Psoas muscle (tissue), 8 donors: ENCODE data around the gene PPTC7. TPM values are rescaled to one million over a fixed set of nuclear protein-coding genes. Genes with fewer than 3 reads are reported as not detected.
"Not testable (repeated sequence)": the region's sequence is repeated elsewhere in the genome, so short reads cannot be mapped to it uniquely, and the experiment has no call there.

Experiments used
- ATAC-seq, 4 donors: fragments of 200-7000 bp; cut with Tn5 transposase; one replicate each; pipeline ENCODE4 v1.9.1; 2020; ENCODE audit warnings: moderate library complexity in 3 of 4, mild to moderate bottlenecking in 2 of 4
- DNase-seq, 2 donors: peaks; one replicate each; pipeline ENCODE4 v3.0.0-alpha.2; 2020
- H3K27ac ChIP-seq: fragments of 200-600 bp; one replicate; pipeline ENCODE4 v1.8.0; 2022
- H3K27me3 ChIP-seq, 3 donors: fragments of 200-600 bp in 1 of 3; one replicate each; pipeline versions ENCODE4 v1.6.1 to v1.8.0; 2013 to 2022; ENCODE audit warnings: low read length in 2 of 3, mild to moderate bottlenecking in 2 of 3, moderate library complexity in 1 of 3; ENCODE audit not compliant: insufficient read depth in 3 of 3
- H3K36me3 ChIP-seq, 2 donors: fragments of 200-600 bp in 1 of 2; one replicate each; pipeline versions ENCODE4 v1.6.1 to v1.8.0; 2013 to 2022; ENCODE audit warnings: low read depth in 1 of 2, mild to moderate bottlenecking in 1 of 2, moderate library complexity in 1 of 2; ENCODE audit not compliant: insufficient read depth in 1 of 2
- H3K4me1 ChIP-seq: fragments of 200-600 bp; one replicate; pipeline ENCODE4 v1.8.0; 2022
- H3K4me3 ChIP-seq: fragments of 200-600 bp; one replicate; pipeline ENCODE4 v1.8.0; 2022; ENCODE audit warnings: mild to moderate bottlenecking
- H3K9me3 ChIP-seq: fragments of 200-600 bp; one replicate; pipeline ENCODE4 v1.8.0; 2022
- CTCF ChIP-seq: fragments of 200-600 bp; IDR thresholded peaks from one replicate; pipeline ENCODE4 v1.8.0; 2022; ENCODE audit warnings: antibody characterized with exemption
- WGBS, 3 donors: extraction: QIAGEN DNeasy Blood & Tissue Kit; methylation state at CpG; one replicate each; pipeline versions ENCODE4 v1.1.6 to v1.1.7; 2013; 5-methylcytosine and 5-hydroxymethylcytosine counted together
- intact Hi-C, 2 donors: fragments of 100-400 bp; cut with DNase I; formaldehyde crosslinking; loops; one replicate each; pipeline versions ENCODE4 v1.11.0 to v1.14.2; 2022
- polyA plus RNA-seq, 3 donors: library from polyadenylated mRNA; stranded (reverse); fragments of 200-250 nt; gene quantifications; one replicate each; pipeline ENCODE4 v1.2.3, GENCODE V29; 2013
- total RNA-seq, 4 donors: library from RNA; stranded (reverse); fragmentation: NEBNext Ultra II Directional in 2 of 4; extraction: Animal tissue kit (Norgen Biotek cat#: 25700) in 2 of 4; gene quantifications; one replicate each; pipeline versions ENCODE4 v1.2.1 to v1.2.4, GENCODE V29; 2021 to 2023
- donor health status: healthy with polysubstance abuse.
- donor health status: DM: no; HTN: no; CAD: no; lungs with moderate emphysema.
- donor health status: Bipolar disorder and iron deficiency.
- donor health status: healthy.
- donor health status: DM: yes; HTN: yes; CAD: no.
- donor health status: DM: no; HTN: no; CAD: no.
- donor health status: DM: no; HTN: no; CAD: no.
- donor health status: DM: yes; HTN: yes; CAD: no.

PPTC7 gene
- total and polyA plus RNA-seq, 7 donors = 54.6 to 213 (median 71.9) TPM

GRCh38 chr12:110566993-110567392, 16.1 kb downstream of the PPTC7 start:
- DNase-seq (no peak), ATAC-seq (no peak)
- Histone ChIP-seq H3K4me3 (no peak overlapping the region), H3K27me3 (no peaks in the 10 kb centered on the region), H3K9me3 (peaks cover 7% of the 10 kb centered on the region), H3K4me1 (peaks cover 55% of the 10 kb centered on the region), H3K27ac (peak overlapping the region; percentile 85), H3K36me3 (no peaks in the 10 kb centered on the region)
- WGBS, 3 donors = 81 to 90% (median 85%) methylated on average over 5 of the region's 5 CpGs
- TF ChIP-seq CTCF = no peak
- intact Hi-C loops = no loop called here

DNA sequence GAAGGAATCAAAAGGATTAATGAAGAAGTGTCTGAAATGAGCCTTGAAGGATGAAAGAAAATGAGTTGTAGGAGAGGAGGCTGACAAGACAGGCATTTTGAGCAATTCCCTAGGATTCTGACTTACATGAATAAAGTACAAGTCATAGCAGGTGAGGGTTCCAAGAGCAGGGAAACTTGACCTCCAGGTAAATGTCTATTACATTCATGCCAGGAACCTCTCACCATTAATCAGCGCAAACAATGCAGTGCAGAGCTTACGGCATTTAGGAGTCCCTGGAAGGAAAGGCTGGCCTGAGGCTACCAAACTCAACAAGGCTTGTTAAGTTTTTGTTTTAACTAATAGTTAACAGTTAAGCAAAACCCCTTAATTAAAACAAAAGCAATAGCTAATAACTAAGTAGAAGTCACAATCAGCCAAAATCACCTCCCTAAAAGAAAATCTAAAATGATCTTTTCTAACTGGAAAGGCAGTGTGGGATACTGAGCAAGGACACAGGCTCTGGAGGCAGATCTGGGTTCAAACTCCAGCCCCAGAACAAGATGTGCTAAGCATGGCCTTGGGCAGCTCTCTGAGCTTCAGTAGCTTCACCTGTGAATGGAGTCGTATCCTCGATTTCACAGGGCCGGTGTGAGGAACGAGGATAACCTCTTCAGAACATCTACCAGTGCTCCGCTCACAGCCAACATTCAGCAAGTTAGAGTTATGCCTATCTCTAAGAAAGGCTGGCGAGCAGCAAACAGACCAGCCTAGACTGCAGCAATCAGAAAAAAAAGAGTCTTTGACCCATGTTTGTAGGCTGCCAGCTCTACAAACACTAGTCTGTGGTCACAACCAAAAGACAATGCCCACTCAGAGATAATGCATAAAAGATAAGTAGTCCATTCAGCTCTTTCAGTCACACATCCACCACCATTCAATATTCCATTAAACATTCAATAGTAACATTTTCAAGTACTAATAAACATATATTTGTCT, 16.9 kb downstream of the PPTC7 start:
- no peaks in the 10 kb centered on the region for H3K36me3 ChIP-seq
- ATAC-seq (peak in 1 of 4 donors; percentile 12), DNase-seq (no peak)
- no peak for TF ChIP-seq CTCF
- H3K27ac ChIP-seq = peak overlapping the region; percentile 85
- intact Hi-C loops = no loop called here
- WGBS, 3 donors = 43 to 68% (median 43%) methylated on average over 8 of the region's 8 CpGs
- no peak overlapping the region for H3K4me3 ChIP-seq
- H3K27me3 ChIP-seq = no peaks in the 10 kb centered on the region
- H3K4me1 ChIP-seq = peaks cover 60% of the 10 kb centered on the region
- no peaks in the 10 kb centered on the region for H3K9me3 ChIP-seq

GRCh38 chr12:110564471-110564991, 18.6 kb downstream of the PPTC7 start:
- no peak for TF ChIP-seq CTCF
- WGBS, 3 donors = 38 to 57% (median 41%) methylated on average over 8 of the region's 8 CpGs
- H3K27ac ChIP-seq = peak overlapping the region; percentile 85
- H3K36me3 ChIP-seq = no peaks in the 10 kb centered on the region
- H3K9me3 ChIP-seq = no peaks in the 10 kb centered on the region
- ATAC-seq = peak in 3 of 4 donors; percentile 22 to 31 (median 30)
- intact Hi-C loops = no loop called here
- no peak for DNase-seq
- peak overlapping the region; percentile 24 for H3K4me3 ChIP-seq
- H3K4me1 ChIP-seq = peaks cover 69% of the 10 kb centered on the region
- H3K27me3 ChIP-seq = no peaks in the 10 kb centered on the region

- peak overlapping the region; percentile 24 for H3K4me3 ChIP-seq
- intact Hi-C loops = no loop called here
- H3K27ac ChIP-seq = peak overlapping the region; percentile 85
Measured at GRCh38 chr12:110563702-110564470, 19.2 kb downstream of the PPTC7 start.

DNA sequence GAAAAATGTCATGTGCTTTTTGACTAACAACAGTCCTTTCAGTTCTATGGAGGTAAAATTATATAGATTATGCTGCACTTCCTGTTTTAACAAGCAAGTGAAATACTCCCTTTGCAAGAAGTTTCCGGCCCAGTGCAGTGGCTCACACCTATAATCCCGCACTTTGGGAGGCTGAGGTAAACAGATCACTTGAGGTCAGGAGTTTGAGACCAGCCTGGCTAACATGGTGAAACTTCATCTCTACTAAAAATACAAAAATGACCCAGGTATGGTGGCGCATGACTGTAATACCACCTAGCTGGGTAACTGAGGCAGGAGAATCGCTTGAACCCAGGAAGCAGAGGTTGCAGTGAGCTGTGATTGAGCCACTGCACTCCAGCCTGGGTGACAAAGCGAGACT, 20.7 kb downstream of the PPTC7 start:
- H3K27me3 ChIP-seq, DNase-seq, ATAC-seq, intact Hi-C loops, H3K36me3 ChIP-seq, H3K9me3 ChIP-seq, H3K4me3 ChIP-seq: not testable (repeated sequence)
- WGBS, 3 donors = 47 to 79% (median 48%) methylated on average over 5 of the region's 5 CpGs
- H3K4me1 ChIP-seq = peaks cover 75% of the 10 kb centered on the region
- H3K27ac ChIP-seq = peak overlapping the region; percentile 85

More at GRCh38 chr12:110563702-110564470, 19.2 kb downstream of the PPTC7 start:
- H3K36me3 ChIP-seq = no peaks in the 10 kb centered on the region
- ATAC-seq = peak; percentile 78 to 88 (median 86)
- no peaks in the 10 kb centered on the region for H3K27me3 ChIP-seq
- peaks cover 69% of the 10 kb centered on the region for H3K4me1 ChIP-seq
- TF ChIP-seq CTCF = no peak
- no peak for DNase-seq
- no peaks in the 10 kb centered on the region for H3K9me3 ChIP-seq
